HG02571 (cell line): Measurements from ENCODE around the gene DOLPP1.
"Not testable (repeated sequence)": the region's sequence is repeated elsewhere in the genome, so short reads cannot be mapped to it uniquely, and the experiment has no call there.

Experiments
- ATAC-seq: cut with Tn5 transposase; IDR thresholded peaks from one replicate; pipeline ENCODE4 v1.9.1; 2021; ENCODE audit warnings: mild to moderate bottlenecking, moderate library complexity; ENCODE audit not compliant: unreplicated experiment

The DOLPP1 gene

GRCh38 chr9:129109952-129110739 is 29.2 kb downstream of the DOLPP1 start:
- ATAC-seq = no peak

- ATAC-seq = peak; percentile 68
These were observed 30.0 kb downstream of the DOLPP1 start, which contains the start of the genes CRAT and PTPA for GRCh38 chr9:129110740-129111527. Gene CRAT, minus strand, starts transcription at chr9:129110793. Its CDS starts 284 bp downstream, at chr9:129110509. Gene PTPA, plus strand, starts transcription at chr9:129111415. Its CDS starts 186 bp downstream, at chr9:129111601.

GRCh38 chr9:129111528-129112151 is 30.7 kb downstream of the DOLPP1 start:
- ATAC-seq = no peak

GRCh38 chr9:129112526-129112925 is 31.6 kb downstream of the DOLPP1 start:
- not testable (repeated sequence) for ATAC-seq

DNA sequence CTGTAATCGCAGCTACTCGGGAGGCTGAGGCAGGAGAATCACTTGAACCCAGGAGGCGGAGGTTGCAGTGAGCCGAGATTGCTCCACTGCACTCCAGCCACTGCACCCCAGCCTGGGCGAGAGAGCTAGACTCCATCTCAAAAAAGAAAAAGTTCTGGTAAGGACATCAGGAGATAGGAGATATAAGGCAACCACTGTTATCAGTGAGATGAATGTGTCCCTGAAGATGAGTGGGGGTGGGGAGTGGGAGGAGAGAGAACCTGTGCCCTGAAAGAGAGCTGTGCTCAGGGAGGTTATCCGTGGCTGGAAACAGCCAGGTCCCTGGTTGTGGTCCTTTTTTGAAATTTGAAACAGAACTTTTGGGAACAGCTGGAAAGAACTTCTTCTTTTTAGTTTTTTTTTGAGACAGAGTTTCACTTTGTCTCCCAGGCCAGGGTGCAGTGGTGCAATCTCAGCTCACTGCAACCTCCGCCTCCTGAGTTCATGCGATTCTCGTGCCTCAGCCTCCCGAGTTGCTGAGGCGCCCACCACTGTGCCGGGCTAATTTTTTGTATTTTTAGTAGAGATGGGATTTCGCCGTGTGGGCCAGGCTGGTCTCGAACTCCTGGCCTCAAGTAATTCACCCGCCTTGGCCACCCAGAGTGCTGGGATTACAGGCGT is 32.9 kb downstream of the DOLPP1 start:
- no peak for ATAC-seq

DNA sequence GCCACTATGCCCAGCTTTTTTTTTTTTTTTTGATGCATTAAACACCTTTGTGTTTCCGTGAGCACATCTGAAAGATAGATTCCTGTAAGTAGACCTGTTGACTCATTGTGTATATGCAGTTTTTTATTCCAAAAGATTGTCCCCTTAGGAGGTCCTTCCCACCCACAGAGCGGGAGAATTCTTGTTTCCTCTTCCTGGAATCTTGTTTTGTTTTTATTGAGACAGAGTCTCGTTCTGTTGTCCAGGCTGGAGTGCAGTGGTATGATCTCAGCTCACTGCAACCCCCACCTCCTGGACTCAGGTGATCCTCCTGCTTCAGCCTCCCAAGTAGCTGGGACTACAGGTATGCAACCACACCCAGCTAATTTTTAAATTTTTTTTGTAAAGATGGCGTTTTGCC is 37.9 kb downstream of the DOLPP1 start:
- no peak for ATAC-seq

DNA sequence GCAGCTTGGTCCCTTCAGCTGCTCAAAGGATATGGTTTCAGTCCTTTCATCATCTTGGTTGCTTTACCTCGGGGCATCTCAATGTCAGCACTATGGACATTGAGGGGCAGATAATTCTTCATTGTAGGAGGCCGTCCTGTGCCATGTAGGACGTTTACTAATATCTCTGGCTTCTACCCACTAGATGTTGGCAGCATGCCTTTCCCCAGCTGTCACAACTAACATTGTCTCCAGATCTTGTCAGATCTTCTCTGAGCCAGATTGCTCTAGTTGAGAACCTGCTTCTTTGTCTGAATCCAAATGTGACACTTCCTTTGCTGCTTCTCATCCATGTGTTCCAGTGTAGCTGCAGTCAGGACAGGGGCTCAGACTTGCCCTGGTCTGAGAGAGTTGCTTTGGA is 40.6 kb downstream of the DOLPP1 start:
- ATAC-seq = no peak

DNA sequence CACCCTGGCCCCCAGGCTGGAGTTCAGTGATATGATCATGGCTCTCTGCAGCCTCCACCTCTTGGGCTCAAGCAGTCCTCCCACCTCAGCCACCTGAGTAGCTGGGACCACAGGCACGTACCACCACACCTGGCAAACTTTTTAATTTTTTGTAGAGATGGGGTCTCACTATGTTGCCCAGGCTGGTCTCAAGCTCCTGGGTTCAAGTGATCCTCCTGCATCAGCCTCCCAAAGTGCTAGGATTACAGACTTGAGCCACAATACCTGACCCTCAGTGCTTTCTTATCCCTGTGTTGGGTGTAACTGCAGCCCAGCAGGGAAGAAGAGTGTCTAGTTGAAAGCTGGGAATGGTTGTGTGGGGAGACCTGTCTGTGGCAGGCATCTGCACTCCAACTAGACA is 41.2 kb downstream of the DOLPP1 start:
- no peak for ATAC-seq

- ATAC-seq = not testable (repeated sequence)
These were observed 42.1 kb downstream of the DOLPP1 start for GRCh38 chr9:129122976-129123375.

DNA sequence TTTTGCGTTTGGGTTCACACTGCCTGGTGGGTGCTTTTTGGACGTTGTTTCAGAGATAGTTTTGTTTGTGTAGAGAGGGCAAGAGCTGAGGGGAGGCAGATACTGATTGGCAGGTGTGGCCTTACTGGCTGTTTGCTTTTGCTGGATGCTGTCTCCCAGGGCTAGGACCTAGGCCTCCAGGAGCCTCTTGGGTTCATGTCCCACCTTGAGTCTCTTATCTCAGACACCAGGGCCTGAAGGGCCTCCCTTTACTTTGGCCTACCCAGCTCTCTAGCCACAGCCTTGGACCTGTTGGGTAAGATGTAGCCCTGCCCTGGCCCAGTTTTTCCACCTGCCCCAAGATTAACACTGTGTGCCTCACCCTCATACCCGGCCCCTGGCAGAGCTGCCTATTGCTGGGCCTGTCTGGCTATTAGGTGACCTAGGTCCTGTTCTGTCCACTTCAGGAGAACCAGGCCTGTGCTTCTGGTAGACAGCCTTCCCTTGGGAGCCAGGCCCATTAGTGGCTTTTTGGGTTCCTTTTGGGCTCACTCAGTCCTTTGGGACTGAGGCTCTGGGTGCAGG is 43.7 kb downstream of the DOLPP1 start:
- ATAC-seq = no peak

DNA sequence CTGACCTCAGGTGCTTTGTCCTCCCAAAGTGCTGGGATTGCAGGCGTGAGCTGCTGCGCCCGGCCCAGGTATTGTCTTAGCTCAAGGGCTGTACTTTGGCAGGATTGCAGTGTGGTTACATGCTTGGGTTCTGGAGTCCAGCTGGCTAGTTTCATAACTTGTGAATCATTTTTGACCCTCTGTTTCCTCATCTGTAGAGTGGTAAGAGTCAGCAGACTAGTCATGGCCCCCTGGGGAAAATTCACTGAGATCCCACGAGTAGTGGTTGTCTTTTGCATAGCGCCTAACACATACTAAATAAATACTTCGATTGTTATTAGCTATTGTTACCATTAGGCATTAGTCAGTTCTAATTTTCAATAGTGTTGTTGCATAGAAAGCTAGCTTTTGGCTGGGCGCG is 44.6 kb downstream of the DOLPP1 start:
- ATAC-seq = no peak

DNA sequence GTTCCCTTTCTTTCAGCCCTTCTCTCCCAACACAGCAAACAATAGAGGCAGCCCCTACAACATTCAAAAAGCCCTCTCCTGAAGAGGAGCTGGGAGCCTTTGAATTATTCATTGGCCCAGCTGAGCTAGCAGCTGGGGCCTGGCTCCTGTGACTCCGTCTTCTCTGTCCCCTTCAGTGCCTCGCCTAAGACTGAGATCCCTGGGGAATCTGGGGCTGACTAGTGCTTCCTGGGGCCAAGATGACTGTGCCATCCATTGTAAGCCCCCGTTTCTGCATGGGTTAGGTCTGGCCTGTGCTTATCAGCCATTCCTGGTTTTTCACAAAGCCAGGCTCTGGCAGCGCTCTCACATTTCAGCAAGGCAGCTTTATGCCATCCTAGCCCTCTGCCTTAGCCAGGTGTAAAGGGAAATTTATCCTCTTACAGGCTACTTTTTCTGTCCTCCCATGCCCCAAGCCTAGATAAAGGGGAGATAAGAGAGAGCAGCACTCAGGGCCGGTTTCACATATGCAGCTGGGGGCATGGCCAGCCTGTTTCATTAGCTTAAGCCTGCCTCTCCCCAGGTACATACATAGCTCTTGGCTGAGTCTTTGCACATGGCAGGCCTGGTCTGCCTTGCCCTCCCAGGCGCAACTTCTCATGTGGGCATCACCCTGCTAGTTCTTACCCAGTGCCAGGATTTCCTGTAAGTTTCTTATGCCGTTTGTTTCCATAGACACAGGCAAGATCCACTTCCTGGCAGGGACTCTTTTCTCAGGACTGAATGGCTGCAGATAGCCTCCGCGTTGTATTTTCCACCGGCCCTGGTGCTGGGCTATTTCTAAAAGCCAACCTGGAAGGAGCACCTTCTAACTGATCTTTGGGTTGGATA is 46.1 kb downstream of the DOLPP1 start:
- ATAC-seq = no peak

GRCh38 chr9:129128689-129129088 is 47.8 kb downstream of the DOLPP1 start:
- no peak for ATAC-seq

DNA sequence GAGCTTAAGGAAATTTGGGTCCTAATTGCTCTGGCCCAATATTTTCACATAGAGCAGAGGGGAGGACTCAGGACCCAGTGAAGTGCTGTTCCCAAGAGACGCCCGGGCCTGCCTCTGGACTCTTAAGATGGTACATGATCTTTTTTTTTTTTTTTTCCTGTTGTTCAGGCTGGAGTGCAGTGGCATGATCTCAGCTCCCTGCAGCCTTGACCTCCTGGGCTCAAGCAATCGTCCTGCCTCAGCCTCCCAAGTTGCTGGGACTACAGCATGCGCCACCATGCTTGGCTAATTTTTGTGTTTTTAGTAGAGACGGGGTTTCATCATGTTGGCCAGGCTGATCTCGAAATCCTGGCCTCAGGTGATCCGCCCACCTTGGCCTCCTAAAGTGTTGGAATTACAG is 49.4 kb downstream of the DOLPP1 start:
- ATAC-seq = not testable (repeated sequence)

GRCh38 chr9:129130791-129131190 is 49.9 kb downstream of the DOLPP1 start:
- ATAC-seq = no peak

DNA sequence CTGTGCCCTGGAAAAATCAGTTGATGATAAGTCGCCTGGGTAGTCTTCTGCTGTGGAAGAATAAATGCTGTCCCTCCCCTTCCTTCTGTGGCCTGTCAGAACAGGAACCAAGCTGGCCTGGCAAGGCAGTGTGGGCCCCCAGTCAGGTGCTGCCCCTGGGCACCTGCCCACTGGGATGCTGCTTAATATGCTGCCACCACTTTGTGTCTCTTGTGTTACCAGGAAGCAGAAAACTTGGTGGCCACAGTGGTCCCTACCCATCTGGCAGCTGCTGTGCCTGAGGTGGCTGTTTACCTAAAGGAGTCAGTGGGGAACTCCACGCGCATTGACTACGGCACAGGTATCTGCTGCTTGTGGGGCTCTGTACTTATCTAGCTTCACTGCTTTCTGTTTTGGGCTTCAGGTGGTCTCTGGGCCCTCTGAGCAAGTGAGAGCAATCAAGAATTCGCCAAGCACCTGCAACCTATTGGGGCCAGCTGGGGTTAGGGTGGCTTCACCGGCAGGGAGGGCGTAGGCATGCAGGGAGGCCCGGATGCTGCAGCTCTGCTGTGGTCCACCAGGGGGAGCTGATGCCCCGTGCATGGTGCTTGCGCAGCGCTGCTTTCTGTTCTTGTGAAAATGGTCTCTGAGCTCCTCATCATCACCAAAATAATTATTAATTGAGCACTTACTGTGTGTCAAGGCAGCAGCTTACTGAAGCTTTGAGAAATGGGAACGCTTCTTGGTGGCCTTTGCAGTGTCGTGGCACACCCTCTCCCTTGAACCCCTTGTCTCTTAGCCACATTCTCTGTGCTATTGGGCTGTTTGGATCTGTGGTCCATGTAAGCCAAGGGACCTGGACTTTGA is 50.6 kb downstream of the DOLPP1 start:
- ATAC-seq = no peak

GRCh38 chr9:129133082-129133481 is 52.2 kb downstream of the DOLPP1 start:
- no peak for ATAC-seq

- ATAC-seq = no peak
These were observed 54.6 kb downstream of the DOLPP1 start for GRCh38 chr9:129135476-129135875.
